ENCODE data around the gene GDA.

GDA gene

GRCh38 chr9:72149231-72149975 is at the start of gene GDA:
TSS of gene GDA (plus strand) at chr9:72149440. CDS start at chr9:72149560, 120 bp downstream.
- no peak for DNase-seq (ENCODE audit: low spot score in 2 of 2)
- H3K36me3 Mint-ChIP-seq: no peaks in the 10 kb centered on the region
- H3K27ac Mint-ChIP-seq: no peak within 1 kb of the TSS
- ATAC-seq (ENCODE audit: low read depth): no peak
- no peaks in the 10 kb centered on the region for H3K9me3 Mint-ChIP-seq
- H3K27me3 Mint-ChIP-seq: peaks cover 16% of the 10 kb centered on the region
- no peak within 1 kb of the TSS for H3K4me3 Mint-ChIP-seq
- peaks cover 8% of the 10 kb centered on the region for H3K4me1 Mint-ChIP-seq

GRCh38 chr9:72102520-72102919 is 46.7 kb upstream of the GDA start:
- Mint-ChIP-seq H3K4me3 (no peak overlapping the region), H3K36me3 (no peaks in the 10 kb centered on the region), H3K4me1 (no peaks in the 10 kb centered on the region), H3K9me3 (peaks cover 6% of the 10 kb centered on the region), H3K27ac (no peak overlapping the region), H3K27me3 (peaks cover 2% of the 10 kb centered on the region)
- DNase-seq (ENCODE audit: low spot score in 2 of 2): no peak
- ATAC-seq (ENCODE audit: low read depth): no peak

- ATAC-seq (ENCODE audit: low read depth): no peak
Observed at GRCh38 chr9:72113056-72113455, 36.2 kb upstream of the GDA start.

GRCh38 chr9:72119853-72120252 is 29.4 kb upstream of the GDA start:
- ATAC-seq (ENCODE audit: low read depth) (no peak), DNase-seq (ENCODE audit: low spot score in 2 of 2) (no peak)
- Mint-ChIP-seq H3K9me3 (no peaks in the 10 kb centered on the region), H3K27ac (no peak overlapping the region), H3K27me3 (peaks cover 5% of the 10 kb centered on the region), H3K4me1 (no peaks in the 10 kb centered on the region), H3K4me3 (no peak overlapping the region), H3K36me3 (no peaks in the 10 kb centered on the region)

More at GRCh38 chr9:72113056-72113455, 36.2 kb upstream of the GDA start:
- DNase-seq (ENCODE audit: low spot score in 2 of 2): no peak
- Mint-ChIP-seq H3K27ac (no peak overlapping the region), H3K4me1 (no peaks in the 10 kb centered on the region), H3K9me3 (no peaks in the 10 kb centered on the region), H3K27me3 (peaks cover 2% of the 10 kb centered on the region), H3K4me3 (no peak overlapping the region), H3K36me3 (no peaks in the 10 kb centered on the region)

- Mint-ChIP-seq H3K36me3 (no peaks in the 10 kb centered on the region), H3K27me3 (peaks cover 8% of the 10 kb centered on the region), H3K4me3 (no peak overlapping the region), H3K27ac (no peak overlapping the region), H3K9me3 (no peaks in the 10 kb centered on the region), H3K4me1 (no peaks in the 10 kb centered on the region)
- ATAC-seq (ENCODE audit: low read depth) (no peak), DNase-seq (ENCODE audit: low spot score in 2 of 2) (no peak)
Observed at GRCh38 chr9:72124947-72125346, 24.3 kb upstream of the GDA start.

- Mint-ChIP-seq H3K27me3 (peaks cover 10% of the 10 kb centered on the region), H3K4me3 (no peak overlapping the region), H3K27ac (no peak overlapping the region), H3K9me3 (peaks cover 2% of the 10 kb centered on the region), H3K36me3 (no peaks in the 10 kb centered on the region), H3K4me1 (no peaks in the 10 kb centered on the region)
- ATAC-seq (ENCODE audit: low read depth): no peak
- DNase-seq (ENCODE audit: low spot score in 2 of 2): no peak
Observed at GRCh38 chr9:72127753-72128152, 21.5 kb upstream of the GDA start.

- no peak for ATAC-seq (ENCODE audit: low read depth)
- Mint-ChIP-seq H3K9me3 (peaks cover 2% of the 10 kb centered on the region), H3K4me1 (no peaks in the 10 kb centered on the region), H3K4me3 (no peak overlapping the region), H3K36me3 (no peaks in the 10 kb centered on the region), H3K27ac (no peak overlapping the region), H3K27me3 (peaks cover 10% of the 10 kb centered on the region)
- DNase-seq (ENCODE audit: low spot score in 2 of 2): no peak
Observed at GRCh38 chr9:72128526-72128925, 20.7 kb upstream of the GDA start.

GRCh38 chr9:72129271-72130156 is 19.7 kb upstream of the GDA start:
- no peak overlapping the region for H3K4me3 Mint-ChIP-seq
- peaks cover 8% of the 10 kb centered on the region for H3K27me3 Mint-ChIP-seq
- H3K27ac Mint-ChIP-seq: no peak overlapping the region
- no peaks in the 10 kb centered on the region for H3K4me1 Mint-ChIP-seq
- no peak for ATAC-seq (ENCODE audit: low read depth)
- no peak for DNase-seq (ENCODE audit: low spot score in 2 of 2)
- H3K9me3 Mint-ChIP-seq: peaks cover 2% of the 10 kb centered on the region
- H3K36me3 Mint-ChIP-seq: no peaks in the 10 kb centered on the region

GRCh38 chr9:72130321-72130720 is 18.9 kb upstream of the GDA start:
- Mint-ChIP-seq H3K9me3 (peaks cover 2% of the 10 kb centered on the region), H3K4me1 (no peaks in the 10 kb centered on the region), H3K4me3 (no peak overlapping the region), H3K27ac (no peak overlapping the region), H3K36me3 (no peaks in the 10 kb centered on the region), H3K27me3 (peaks cover 8% of the 10 kb centered on the region)
- ATAC-seq (ENCODE audit: low read depth) (no peak), DNase-seq (ENCODE audit: low spot score in 2 of 2) (no peak)

- H3K36me3 Mint-ChIP-seq: no peaks in the 10 kb centered on the region
- no peak overlapping the region for H3K4me3 Mint-ChIP-seq
- no peak overlapping the region for H3K27ac Mint-ChIP-seq
- peaks cover 7% of the 10 kb centered on the region for H3K27me3 Mint-ChIP-seq
- peaks cover 2% of the 10 kb centered on the region for H3K9me3 Mint-ChIP-seq
- DNase-seq (ENCODE audit: low spot score in 2 of 2) (no peak), ATAC-seq (ENCODE audit: low read depth) (no peak)
- H3K4me1 Mint-ChIP-seq: no peaks in the 10 kb centered on the region
Observed at GRCh38 chr9:72131206-72131605, 18.0 kb upstream of the GDA start.

- H3K36me3 Mint-ChIP-seq: no peaks in the 10 kb centered on the region
- no peak overlapping the region for H3K27ac Mint-ChIP-seq
- H3K4me3 Mint-ChIP-seq: no peak overlapping the region
- H3K9me3 Mint-ChIP-seq: peaks cover 2% of the 10 kb centered on the region
- H3K4me1 Mint-ChIP-seq: no peaks in the 10 kb centered on the region
- peaks cover 6% of the 10 kb centered on the region for H3K27me3 Mint-ChIP-seq
- no peak for DNase-seq (ENCODE audit: low spot score in 2 of 2)
- ATAC-seq (ENCODE audit: low read depth): no peak
Observed at GRCh38 chr9:72132052-72132451, 17.2 kb upstream of the GDA start.

- Mint-ChIP-seq H3K4me3 (no peak overlapping the region), H3K27me3 (peaks cover 5% of the 10 kb centered on the region), H3K36me3 (no peaks in the 10 kb centered on the region), H3K27ac (no peak overlapping the region), H3K9me3 (peaks cover 2% of the 10 kb centered on the region), H3K4me1 (no peaks in the 10 kb centered on the region)
- ATAC-seq (ENCODE audit: low read depth): no peak
- no peak for DNase-seq (ENCODE audit: low spot score in 2 of 2)
Observed at GRCh38 chr9:72133365-72134035, 15.7 kb upstream of the GDA start.

GRCh38 chr9:72134801-72135200 is 14.4 kb upstream of the GDA start:
- Mint-ChIP-seq H3K27me3 (peaks cover 8% of the 10 kb centered on the region), H3K36me3 (no peaks in the 10 kb centered on the region), H3K4me1 (no peaks in the 10 kb centered on the region), H3K9me3 (peaks cover 2% of the 10 kb centered on the region), H3K27ac (no peak overlapping the region), H3K4me3 (no peak overlapping the region)
- DNase-seq (ENCODE audit: low spot score in 2 of 2) (no peak), ATAC-seq (ENCODE audit: low read depth) (no peak)

GRCh38 chr9:72137697-72138365 is 11.4 kb upstream of the GDA start:
- DNase-seq (ENCODE audit: low spot score in 2 of 2) (no peak), ATAC-seq (ENCODE audit: low read depth) (no peak)
- H3K9me3 Mint-ChIP-seq: no peaks in the 10 kb centered on the region
- H3K4me3 Mint-ChIP-seq: no peak overlapping the region
- H3K27ac Mint-ChIP-seq: no peak overlapping the region
- H3K27me3 Mint-ChIP-seq: peaks cover 10% of the 10 kb centered on the region
- H3K4me1 Mint-ChIP-seq: no peaks in the 10 kb centered on the region
- no peaks in the 10 kb centered on the region for H3K36me3 Mint-ChIP-seq
